HL-60/S4 (cell line): ENCODE results near the gene DCDC1.
"Not testable (repeated sequence)": the region's sequence is repeated elsewhere in the genome, so short reads cannot be mapped to it uniquely, and the experiment has no call there.

Experiments
- in situ Hi-C: fragments of 300-500 bp; cut with MboI; formaldehyde crosslinking; loops from 2 replicates; pipeline ENCODE4 v1.14.3; 2022; ENCODE audit warnings: low sequenced_read_pairs

DCDC1 gene

GRCh38 chr11:31327417-31327816 is 42.1 kb downstream of the DCDC1 start:
- in situ Hi-C loops = no loop called here

- in situ Hi-C loops = no loop called here
Observed at GRCh38 chr11:31326470-31327148, 42.9 kb downstream of the DCDC1 start.

GRCh38 chr11:31325160-31325559 is 44.4 kb downstream of the DCDC1 start:
- in situ Hi-C loops = no loop called here

GRCh38 chr11:31323145-31323544 is 46.4 kb downstream of the DCDC1 start:
- in situ Hi-C loops = no loop called here

- in situ Hi-C loops = not testable (repeated sequence)
Observed at GRCh38 chr11:31321494-31321893, 48.0 kb downstream of the DCDC1 start.

GRCh38 chr11:31303644-31304180 is 65.8 kb downstream of the DCDC1 start:
- in situ Hi-C loops = no loop called here

GRCh38 chr11:31301549-31302510 is 67.7 kb downstream of the DCDC1 start:
- in situ Hi-C loops = no loop called here

- in situ Hi-C loops = no loop called here
Observed at GRCh38 chr11:31295308-31295707, 74.2 kb downstream of the DCDC1 start.

GRCh38 chr11:31273527-31273926 is 96.0 kb downstream of the DCDC1 start:
- in situ Hi-C loops = not testable (repeated sequence)

GRCh38 chr11:31267720-31268119 is 101.8 kb downstream of the DCDC1 start:
- in situ Hi-C loops = no loop called here

GRCh38 chr11:31264834-31265233 is 104.7 kb downstream of the DCDC1 start:
- in situ Hi-C loops = no loop called here

- in situ Hi-C loops = no loop called here
Observed at GRCh38 chr11:31262761-31263160, 106.8 kb downstream of the DCDC1 start.

- in situ Hi-C loops = no loop called here
Observed at GRCh38 chr11:31259797-31260196, 109.7 kb downstream of the DCDC1 start.

- in situ Hi-C loops = no loop called here
Observed at GRCh38 chr11:31254415-31254814, 115.1 kb downstream of the DCDC1 start.

GRCh38 chr11:31248768-31249167 is 120.8 kb downstream of the DCDC1 start:
- in situ Hi-C loops = loop anchor here (25.0 kb wide), 1 partner anchor 914 kb away; no protein-coding TSS in a partner anchor

GRCh38 chr11:31247321-31247720 is 122.2 kb downstream of the DCDC1 start:
- in situ Hi-C loops = loop anchor here (25.0 kb wide), 1 partner anchor 915 kb away; no protein-coding TSS in a partner anchor

GRCh38 chr11:31246451-31247165 is 122.9 kb downstream of the DCDC1 start:
- in situ Hi-C loops = loop anchor here (25.0 kb wide), 1 partner anchor 916 kb away; no protein-coding TSS in a partner anchor

GRCh38 chr11:31243706-31244105 is 125.8 kb downstream of the DCDC1 start:
- in situ Hi-C loops = loop anchor here (25.0 kb wide), 1 partner anchor 919 kb away; no protein-coding TSS in a partner anchor

GRCh38 chr11:31240340-31240904 is 129.1 kb downstream of the DCDC1 start:
- in situ Hi-C loops = loop anchor here (25.0 kb wide), 1 partner anchor 922 kb away; no protein-coding TSS in a partner anchor
